GM12878 (cell line): ENCODE results near the gene KLHL35. TPM values are rescaled to one million over a fixed set of nuclear protein-coding genes. Genes with fewer than 3 reads are reported as not detected.

Experiments used
- ATAC-seq: fragments of 200-7000 bp; cut with Tn5 transposase; 3 replicates; pipeline ENCODE4 v1.9.1; 2020; ENCODE audit warnings: mild to moderate bottlenecking, moderate library complexity
- BruUV-seq: library from RNA; stranded (reverse); fragments of 400-500 nt; replicated peaks from 2 replicates; lab custom pipeline; 2021; lab: Mats Ljungman, UMichigan
- CTCF ChIA-PET: fragments of 300-600 bp; sonication (Branson Sonifier 250); formaldehyde crosslinking; extraction: SDS; loops from one replicate; lab custom pipeline; 2021; ENCODE audit warnings: inconsistent platforms; lab: Yijun Ruan, JAX
- POLR2A ChIA-PET: fragments of 350-600 bp; formaldehyde crosslinking; extraction: SDS; loops from one replicate; lab custom pipeline; 2021; ENCODE audit warnings: inconsistent platforms; lab: Charles Lee
- RAD21 ChIA-PET: fragments of 300-600 bp; sonication (Branson Sonifier 250); formaldehyde crosslinking; loops from one replicate; lab custom pipeline; 2023; ENCODE audit warnings: antibody characterized with exemption; ENCODE audit not compliant: unreplicated experiment; lab: Charles Lee
- SMC1A ChIA-PET: fragments of 300-600 bp; sonication (Branson Sonifier 250); formaldehyde crosslinking; loops from one replicate; lab custom pipeline; 2023; ENCODE audit not compliant: unreplicated experiment, uncharacterized antibody; lab: Charles Lee
- DNase-seq: peaks from one replicate; pipeline ENCODE4 v3.0.0-alpha.2; 2011; ENCODE audit warnings: low read depth, low spot score
- FAIRE-seq: peaks from 3 replicates; lab custom pipeline; 2011; peaks lifted over from hg19 to GRCh38; lab: Jason Lieb, UNC
- H2AFZ ChIP-seq: 2 replicates; pipeline ENCODE4 v1.6.0; 2011; ENCODE audit warnings: low read depth, low read length, control low read depth; ENCODE audit not compliant: control insufficient read depth
- H3K27ac ChIP-seq: 2 replicates; pipeline ENCODE4 v1.5.1; 2011; ENCODE audit warnings: control low read depth; ENCODE audit not compliant: control insufficient read depth, insufficient read depth
- H3K27me3 ChIP-seq, 2 experiments: replicated peaks in 1 of 2; 2 replicates each; pipeline versions ENCODE4 v1.6.0 to v1.6.1; 2011; ENCODE audit warnings: low read length in 1 of 2; ENCODE audit not compliant: control insufficient read depth in 2 of 2, insufficient read depth in 2 of 2
- H3K36me3 ChIP-seq, 2 experiments: 2 replicates each; pipeline ENCODE4 v1.5.1; 2011; ENCODE audit warnings: low read length in 1 of 2; ENCODE audit not compliant: control insufficient read depth in 2 of 2, insufficient read depth in 2 of 2
- H3K4me1 ChIP-seq: 2 replicates; pipeline ENCODE4 v1.6.1; 2011; ENCODE audit warnings: mild to moderate bottlenecking, low read length, moderate library complexity, mixed read lengths; ENCODE audit not compliant: control insufficient read depth, insufficient read depth
- H3K4me2 ChIP-seq: 2 replicates; pipeline ENCODE4 v1.6.0; 2011; ENCODE audit warnings: control low read depth; ENCODE audit not compliant: control insufficient read depth, insufficient read depth
- H3K4me3 ChIP-seq: fragments of 200-600 bp; sonication (generic); 2 replicates; pipeline ENCODE4 v1.5.1; 2016
- H3K79me2 ChIP-seq: 2 replicates; pipeline ENCODE4 v1.6.0; 2011; ENCODE audit warnings: low read length; ENCODE audit not compliant: control insufficient read depth, insufficient read depth
- H3K9ac ChIP-seq: 2 replicates; pipeline ENCODE4 v1.8.0; 2011; ENCODE audit warnings: low read length, control low read depth, mixed read lengths; ENCODE audit not compliant: control insufficient read depth, insufficient read depth
- H3K9me3 ChIP-seq: replicated peaks from 3 replicates; pipeline ENCODE4 v1.5.1; 2011; ENCODE audit warnings: mild to moderate bottlenecking, low read length; ENCODE audit not compliant: control insufficient read depth, insufficient read depth
- H4K20me1 ChIP-seq: 2 replicates; pipeline ENCODE4 v1.6.0; 2011; ENCODE audit not compliant: control insufficient read depth, insufficient read depth
- EZH2 ChIP-seq: IDR thresholded peaks from 2 replicates; pipeline ENCODE4 v1.6.1; 2012; ENCODE audit warnings: low read depth, mild to moderate bottlenecking, control low read depth, inconsistent platforms, low read length, borderline replicate concordance; ENCODE audit not compliant: control insufficient read depth
- SIN3A ChIP-seq: IDR thresholded peaks from 2 replicates; pipeline ENCODE4 v1.6.1; 2012; ENCODE audit warnings: low read depth, low read length, improper control_type of control experiment
- SPI1 ChIP-seq: IDR thresholded peaks from 2 replicates; pipeline ENCODE4 v1.6.1; 2011; ENCODE audit warnings: low read depth, mild to moderate bottlenecking, low read length, moderate library complexity, borderline replicate concordance; ENCODE audit not compliant: insufficient read depth
- TCF12 ChIP-seq: IDR thresholded peaks from 2 replicates; pipeline ENCODE4 v1.6.1; 2011; ENCODE audit warnings: low read depth, mild to moderate bottlenecking, low read length
- WGBS: methylation state at CpG from one replicate; pipeline ENCODE4 v1.1.6; 2016; ENCODE audit warnings: low lambda C conversion rate; ENCODE audit not compliant: insufficient replicate concordance, insufficient coverage; ENCODE audit errors: missing lambda C conversion rate; 5-methylcytosine and 5-hydroxymethylcytosine counted together
- in situ Hi-C: fragments of 300-500 bp; cut with MboI; formaldehyde crosslinking; loops from 9 replicates; pipeline ENCODE4 v1.14.3; 2018; ENCODE audit warnings: mixed read lengths
- intact Hi-C: fragments of 100-400 bp; cut with micrococcal nuclease; formaldehyde crosslinking; loops from one replicate; pipeline ENCODE4 v1.14.2; 2022; ENCODE audit not compliant: unreplicated experiment
- polyA plus RNA-seq, 11 experiments: library from polyadenylated mRNA; depleted of rRNA in 4 of 11; unstranded in 6 of 11; stranded (reverse) in 5 of 11; fragments of >200 nt; fragmentation: Nextera tagmentation in 4 of 11; fragmentation: Illumina TruSeq in 1 of 11; extraction: Ambion mirVana in 4 of 11; extraction: Trizol in 1 of 11; gene quantifications; 1 replicate in 1 of 11; 2 replicates in 10 of 11; pipeline versions ENCODE4 v1.2.1 to v1.2.3, GENCODE V29; 2011 to 2016; ENCODE audit warnings: inconsistent platforms in 2 of 11, missing spikeins in 2 of 11, low read depth in 1 of 11
- total RNA-seq, 4 experiments: library from RNA; depleted of rRNA in 3 of 4; stranded (reverse); fragments of >200 nt in 3 of 4; fragmentation: Illumina TruSeq in 1 of 4; extraction: Trizol in 1 of 4; gene quantifications; 2 replicates each; pipeline versions ENCODE4 v1.2.1 to v1.2.3, GENCODE V29; 2013 to 2021

Gene KLHL35
- total and polyA plus RNA-seq, 10 of the 15 experiments (the other 5 are each of a cell fraction or from before 2014, with no cell fraction given), result 0.04 to 0.34 (median 0.13) TPM; not detected in 1

DNA sequence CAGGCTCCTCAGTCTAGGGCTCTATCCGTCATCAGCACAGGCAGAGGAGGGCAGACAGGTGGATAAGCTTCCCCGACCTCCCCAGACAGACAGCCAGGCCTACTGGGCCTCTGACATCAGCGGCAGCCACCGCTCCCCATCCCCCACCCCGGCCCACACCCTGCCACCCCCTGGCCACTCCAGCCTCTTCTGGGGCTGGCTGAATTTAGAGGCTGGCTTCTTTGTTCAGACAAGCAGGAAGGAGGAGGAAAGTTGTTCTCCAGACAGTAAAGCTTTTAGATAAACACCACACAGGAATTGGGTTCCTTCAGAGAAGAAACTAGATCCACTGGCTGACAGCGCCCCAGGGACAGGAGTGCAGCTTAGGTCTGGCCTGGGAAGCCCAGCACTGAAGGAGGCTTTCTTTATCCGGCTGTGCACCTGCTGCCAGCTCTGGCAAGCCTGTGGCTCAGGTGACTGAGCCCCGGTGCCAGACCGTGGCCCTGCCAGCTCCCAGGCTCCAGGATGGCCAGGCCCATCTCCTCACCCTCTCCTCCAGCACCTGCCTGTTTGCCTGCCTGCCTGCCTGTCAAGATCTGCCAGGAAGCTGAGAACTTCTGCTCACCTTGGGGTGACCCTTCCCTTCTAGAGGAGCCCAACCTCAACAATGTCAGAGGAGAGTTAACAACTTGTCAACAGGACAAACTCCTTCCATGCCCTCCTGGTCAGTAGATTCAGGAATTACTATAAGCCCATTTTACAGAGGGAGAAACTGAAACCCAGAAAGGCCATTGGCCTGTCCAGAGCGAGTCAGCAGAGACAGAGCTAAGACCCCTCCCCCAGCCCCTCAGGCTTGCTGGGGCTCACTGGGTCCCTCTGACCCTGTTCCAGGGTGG, 44.0 kb upstream of the KLHL35 start:
- Histone ChIP-seq H3K4me2 (no peak overlapping the region), H3K4me1 (peaks cover 20% of the 10 kb centered on the region), H3K36me3 (no peaks in the 10 kb centered on the region; a peak in 1 of 4 replicates), H3K9ac (no peak overlapping the region), H2AFZ (no peak overlapping the region), H3K79me2 (no peaks in the 10 kb centered on the region), H3K27me3 (no peaks in the 10 kb centered on the region), H3K4me3 (no peak overlapping the region), H4K20me1 (no peaks in the 10 kb centered on the region), H3K27ac (no peak overlapping the region), H3K9me3 (no peaks in the 10 kb centered on the region)
- BruUV-seq, result no TSS peak
- FAIRE-seq (no peak), ATAC-seq (no peak), DNase-seq (no peak)
- no peak for TF ChIP-seq TCF12
- TF ChIP-seq SIN3A, result no peak
- RAD21 ChIA-PET, result no interaction called here
- CTCF ChIA-PET, result interaction anchor here (1.2 to 2.2 kb wide), 2 partner anchors 46 to 48 kb away, joined by 3 to 6 read pairs; partner anchors contain the start of gene GDPD5
- intact Hi-C loops, result no loop called here
- POLR2A ChIA-PET, result no interaction called here
- in situ Hi-C loops, result no loop called here
- SMC1A ChIA-PET, result no interaction called here
- WGBS, result 68% methylated on average over 10 of the region's 10 CpGs

DNA sequence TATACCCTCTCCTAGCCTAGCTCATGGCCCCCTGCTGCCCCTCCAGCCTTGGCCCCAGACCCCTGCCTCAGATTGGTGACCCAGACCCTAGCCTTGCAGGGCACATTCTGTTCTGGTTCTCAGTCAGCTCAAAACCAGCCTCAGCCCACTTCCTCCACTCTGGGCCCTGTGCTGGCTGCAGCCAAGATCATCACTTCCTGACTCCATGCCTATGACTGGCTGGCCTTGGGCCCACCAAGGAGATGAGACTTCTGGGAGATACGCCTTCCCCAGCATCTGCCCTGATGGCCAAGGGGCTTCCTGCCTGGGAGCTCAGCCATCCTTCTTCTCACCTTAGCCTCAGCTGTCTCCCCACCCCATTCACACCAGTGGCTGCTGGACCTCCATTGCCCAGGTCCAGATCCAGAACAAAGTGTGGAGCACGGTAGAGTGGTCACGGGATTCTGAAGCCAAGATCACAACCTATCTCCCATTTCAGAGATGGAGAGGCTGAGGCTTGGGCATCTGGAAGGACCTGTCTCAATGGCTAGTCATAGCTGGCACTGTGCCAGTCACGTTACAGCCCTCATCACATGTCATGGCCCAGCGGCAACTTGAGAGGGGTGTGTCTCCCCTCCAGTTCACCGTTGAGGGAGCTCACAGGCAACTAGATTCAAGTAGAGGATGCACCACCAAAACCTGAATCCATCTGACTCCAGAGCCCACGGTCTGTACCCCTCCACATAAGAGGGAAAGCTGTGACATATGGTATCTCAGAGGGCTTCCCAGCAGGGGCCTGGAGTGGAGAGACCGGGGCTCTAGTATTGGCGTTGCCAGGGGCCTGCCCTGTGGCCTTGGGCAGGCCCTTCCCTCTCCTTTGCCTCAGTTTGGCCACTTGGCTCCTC, 43.0 kb upstream of the KLHL35 start:
- in situ Hi-C loops, result no loop called here
- TF ChIP-seq EZH2, result no peak
- peak; percentile 19; the same call in 1 of the 2 replicates for TF ChIP-seq SPI1
- Histone ChIP-seq H3K9me3 (no peaks in the 10 kb centered on the region), H3K36me3 (no peaks in the 10 kb centered on the region; a peak in 1 of 4 replicates), H3K9ac (no peak overlapping the region), H3K4me3 (no peak overlapping the region), H3K4me2 (no peak overlapping the region), H3K27me3 (no peaks in the 10 kb centered on the region), H3K27ac (no peak overlapping the region), H3K4me1 (peaks cover 13% of the 10 kb centered on the region), H3K79me2 (no peaks in the 10 kb centered on the region), H2AFZ (peak overlapping the region; percentile 59), H4K20me1 (no peaks in the 10 kb centered on the region)
- intact Hi-C loops, result no loop called here
- ChIA-PET POLR2A (interaction anchor here (1.0 kb wide), 1 partner anchor 16 kb away, joined by 4 read pairs; no protein-coding TSS in a partner anchor), RAD21 (interaction anchor here (1.5 kb wide), 1 partner anchor 43 kb away, joined by 5 read pairs; no protein-coding TSS in a partner anchor), SMC1A (no interaction called here), CTCF (interaction anchor here (2.2 kb wide), 1 partner anchor 49 kb away, joined by 6 read pairs; the partner anchor contains the start of gene GDPD5)
- ATAC-seq (peak; percentile 35), FAIRE-seq (no peak), DNase-seq (no peak)
- WGBS, result 77% methylated on average over 9 of the region's 9 CpGs
- BruUV-seq, result no TSS peak
